Gastrocnemius medialis (tissue), 4 donors: ENCODE data around the gene STAT6.

ENCODE experiments used
- CTCF ChIP-seq, 5 experiments: fragments of 450-650 bp in 3 of 5; fragments of 200-600 bp in 2 of 5; sonication (generic) in 2 of 5; IDR thresholded peaks in 4 of 5; conservative IDR thresholded peaks in 1 of 5; 1 replicate in 4 of 5; 2 replicates in 1 of 5; pipeline ENCODE4 v1.5.1; 2016 to 2019; ENCODE audit warnings: antibody characterized with exemption in 5 of 5, mild to moderate bottlenecking in 3 of 5, moderate library complexity in 3 of 5
- POLR2A ChIP-seq, 2 donors: fragments of 450-650 bp; IDR thresholded peaks; one replicate each; pipeline ENCODE4 v1.6.1; 2017; ENCODE audit warnings: antibody characterized with exemption in 2 of 2, mild to moderate bottlenecking in 2 of 2, moderate library complexity in 2 of 2

GRCh38 chr12:57128519-57129247, 17.5 kb upstream of the STAT6 start:
- TF ChIP-seq CTCF (IDR thresholded peaks at IDR 0.05 in 4 of 5, conservative IDR thresholded peaks at IDR 0.05 in 1 of 5) (no peak), POLR2A (IDR thresholded peaks at IDR 0.05) (no peak)
